Panc1 (cell line): ENCODE measurements around the gene CENPP. TPM values are rescaled to one million over a fixed set of nuclear protein-coding genes. Genes with fewer than 3 reads are reported as not detected.

ENCODE experiments used
- ATAC-seq: fragments of 200-7000 bp; cut with Tn5 transposase; 2 replicates; pipeline ENCODE4 v1.9.1; 2020; ENCODE audit warnings: mild to moderate bottlenecking, moderate library complexity
- BruUV-seq: library from RNA; stranded (reverse); fragments of 400-500 nt; replicated peaks from 2 replicates; lab custom pipeline; 2021; lab: Mats Ljungman, UMichigan
- CTCF ChIA-PET: fragments of 300-600 bp; sonication (Branson Sonifier 250); formaldehyde crosslinking; loops from one replicate; lab custom pipeline; 2022; ENCODE audit warnings: antibody characterized with exemption; lab: Charles Lee
- POLR2A ChIA-PET: fragments of 300-600 bp; sonication (Branson Sonifier 250); formaldehyde crosslinking; loops from one replicate; lab custom pipeline; 2022; ENCODE audit warnings: antibody characterized with exemption; lab: Charles Lee
- DNase-seq: peaks from one replicate; pipeline ENCODE4 v3.0.0-alpha.2; 2010; ENCODE audit warnings: low read depth, low spot score
- H3K27ac ChIP-seq: 2 replicates; pipeline ENCODE4 v1.5.1; 2011; ENCODE audit warnings: mild to moderate bottlenecking, low read length, inconsistent platforms
- H3K27me3 ChIP-seq: fragments of 200-500 bp; sonication (Bioruptor generic); 2 replicates; pipeline ENCODE4 v1.6.0; 2014; ENCODE audit warnings: low read length, inconsistent platforms; ENCODE audit not compliant: control insufficient read depth, insufficient read depth
- H3K36me3 ChIP-seq: fragments of 200-500 bp; sonication (Bioruptor generic); 2 replicates; pipeline ENCODE4 v1.5.1; 2014; ENCODE audit warnings: inconsistent platforms, mild to moderate bottlenecking, low read length, moderate library complexity; ENCODE audit not compliant: control insufficient read depth, insufficient read depth
- H3K4me1 ChIP-seq: 2 replicates; pipeline ENCODE4 v1.5.1; 2011; ENCODE audit warnings: inconsistent platforms, mild to moderate bottlenecking, low read length, moderate library complexity; ENCODE audit not compliant: control insufficient read depth, insufficient read depth
- H3K4me3 ChIP-seq, 2 experiments: 2 replicates each; pipeline ENCODE4 v1.5.1; 2011 to 2012; ENCODE audit warnings: low read depth in 2 of 2, low read length in 2 of 2, mild to moderate bottlenecking in 2 of 2, inconsistent platforms in 1 of 2, moderate library complexity in 1 of 2
- H3K9me3 ChIP-seq: fragments of 200-500 bp; sonication (Bioruptor generic); 2 replicates; pipeline ENCODE4 v1.5.1; 2014; ENCODE audit warnings: low read depth, mild to moderate bottlenecking, inconsistent platforms, low read length, moderate library complexity; ENCODE audit not compliant: control insufficient read depth, insufficient read depth
- CTCF ChIP-seq: fragments of 450-650 bp; IDR thresholded peaks from 2 replicates; pipeline ENCODE4 v1.5.1; 2017; ENCODE audit warnings: mild to moderate bottlenecking
- POLR2AphosphoS5 ChIP-seq: IDR thresholded peaks from 2 replicates; pipeline ENCODE4 v1.6.1; 2012; ENCODE audit warnings: mild to moderate bottlenecking, low read depth, low read length, moderate library complexity
- REST ChIP-seq, 2 experiments: IDR thresholded peaks; 2 replicates each; pipeline ENCODE4 v1.6.1; 2011 to 2012; ENCODE audit warnings: low read depth in 2 of 2, control low read depth in 1 of 2, low read length in 1 of 2, mild to moderate bottlenecking in 1 of 2, moderate library complexity in 1 of 2; ENCODE audit not compliant: insufficient read depth in 1 of 2
- SIN3A ChIP-seq: IDR thresholded peaks from 2 replicates; pipeline ENCODE4 v1.6.1; 2012; ENCODE audit warnings: low read depth, mild to moderate bottlenecking, low read length, moderate library complexity, borderline replicate concordance; ENCODE audit not compliant: insufficient read depth
- TCF7L2 ChIP-seq: IDR thresholded peaks from 2 replicates; pipeline ENCODE4 v1.6.1; 2011; ENCODE audit warnings: mild to moderate bottlenecking, low read depth, low read length, inconsistent platforms
- in situ Hi-C: cut with HindIII; loops from 2 replicates; pipeline ENCODE4 v1.10.0; 2016; ENCODE audit warnings: low sequenced_read_pairs, low pct_unique_long_range_greater_than_20kb
- intact Hi-C: fragments of 100-400 bp; cut with micrococcal nuclease; formaldehyde crosslinking; loops from one replicate; pipeline ENCODE4 v1.10.0; 2022; ENCODE audit not compliant: unreplicated experiment
- total RNA-seq: library from RNA; stranded (reverse); gene quantifications from one replicate; pipeline ENCODE4 v1.2.1, GENCODE V29; 2021; ENCODE audit not compliant: unreplicated experiment

The CENPP gene
- total RNA-seq, 1 experiment from 2014 or later: 6.7 TPM

GRCh38 chr9:92455217-92455616, 129.5 kb downstream of the CENPP start:
- CTCF ChIA-PET: no interaction called here
- TF ChIP-seq CTCF (peak; percentile 69), REST (IDR thresholded peaks at IDR 0.05; ENCODE audit: insufficient read depth in 1 of 2, low read depth in 2 of 2, low read length in 1 of 2) (no peak)
- in situ Hi-C loops: no loop called here
- no peaks in the 10 kb centered on the region for H3K36me3 ChIP-seq
- H3K27me3 ChIP-seq: no peaks in the 10 kb centered on the region
- no peaks in the 10 kb centered on the region for H3K9me3 ChIP-seq
- H3K27ac ChIP-seq: no peak overlapping the region
- H3K4me3 ChIP-seq: no peak overlapping the region
- POLR2A ChIA-PET: no interaction called here
- DNase-seq (no peak), ATAC-seq (peak; percentile 76; the same call in 1 of the 2 replicates)
- intact Hi-C loops: no loop called here
- no peaks in the 10 kb centered on the region for H3K4me1 ChIP-seq
- BruUV-seq: no TSS peak

- no peak for TF ChIP-seq REST (IDR thresholded peaks at IDR 0.05; ENCODE audit: insufficient read depth in 1 of 2, low read depth in 2 of 2, low read length in 1 of 2)
- TF ChIP-seq CTCF: no peak
- no peak for TF ChIP-seq SIN3A
- TF ChIP-seq TCF7L2: no peak
- TF ChIP-seq POLR2AphosphoS5: no peak
- no peak for DNase-seq
Observed at GRCh38 chr9:92457576-92457975, 131.8 kb downstream of the CENPP start.

More at GRCh38 chr9:92457576-92457975, 131.8 kb downstream of the CENPP start:
- H3K4me1 ChIP-seq: no peaks in the 10 kb centered on the region
- POLR2A ChIA-PET: no interaction called here
- intact Hi-C loops (no loop called here), in situ Hi-C loops (no loop called here)
- CTCF ChIA-PET: no interaction called here
- no TSS peak for BruUV-seq
- no peak overlapping the region for H3K4me3 ChIP-seq
- no peak for ATAC-seq
- no peaks in the 10 kb centered on the region for H3K36me3 ChIP-seq
- H3K27me3 ChIP-seq: no peaks in the 10 kb centered on the region
- H3K9me3 ChIP-seq: no peaks in the 10 kb centered on the region
- H3K27ac ChIP-seq: no peak overlapping the region
